T-cell (primary cell): Measurements from ENCODE around the gene ABITRAM. TPM values are rescaled to one million over a fixed set of nuclear protein-coding genes. Genes with fewer than 3 reads are reported as not detected.
"Not testable (repeated sequence)": the region's sequence is repeated elsewhere in the genome, so short reads cannot be mapped to it uniquely, and the experiment has no call there.

Experiments used
- ATAC-seq, 4 experiments: fragments of 200-7000 bp in 3 of 4; fragments of 150-1000 bp in 1 of 4; cut with Tn5 transposase; replicated peaks in 1 of 4; 1 replicate in 3 of 4; 2 replicates in 1 of 4; pipeline ENCODE4 v1.10.0; 2021; ENCODE audit warnings: moderate library complexity in 3 of 4, mild to moderate bottlenecking in 2 of 4, moderate number of reproducible peaks in 1 of 4
- CTCF ChIA-PET, 2 donors: fragments of 300-600 bp; sonication (Branson Sonifier 250); formaldehyde crosslinking; loops; one replicate each; lab custom pipeline; 2022; ENCODE audit warnings: antibody characterized with exemption in 2 of 2; lab: Charles Lee
- POLR2A ChIA-PET, 2 donors: fragments of 300-600 bp; sonication (Branson Sonifier 250); formaldehyde crosslinking; loops; one replicate each; lab custom pipeline; 2022; ENCODE audit warnings: antibody characterized with exemption in 2 of 2; lab: Charles Lee
- DNase-seq, 35 experiments: peaks; one replicate each; pipeline versions ENCODE4 v3.0.0 to v3.0.0-alpha.2; 2013 to 2023
- H3K27ac ChIP-seq: one replicate; pipeline ENCODE4 v1.5.1; 2013; ENCODE audit warnings: low read length
- H3K27me3 ChIP-seq, 2 experiments: replicated peaks in 1 of 2; 1 replicate in 1 of 2; 2 replicates in 1 of 2; pipeline versions ENCODE4 v1.6.1 to v1.7.0; 2013; ENCODE audit warnings: low read length in 1 of 2, mixed read lengths in 1 of 2; ENCODE audit not compliant: control insufficient read depth in 2 of 2, insufficient read depth in 2 of 2; ENCODE audit errors: extremely low read depth in 1 of 2
- H3K36me3 ChIP-seq, 2 donors: 1 replicate in 1 of 2; 2 replicates in 1 of 2; pipeline versions ENCODE4 v1.6.1 to v1.7.0; 2013; ENCODE audit warnings: low read length in 1 of 2; ENCODE audit not compliant: control insufficient read depth in 2 of 2, insufficient read depth in 1 of 2; ENCODE audit errors: extremely low read depth in 1 of 2
- H3K4me1 ChIP-seq, 2 experiments: 1 replicate in 1 of 2; 2 replicates in 1 of 2; pipeline versions ENCODE4 v1.6.1 to v1.7.0; 2013; ENCODE audit warnings: low read length in 2 of 2, mixed read lengths in 1 of 2; ENCODE audit not compliant: insufficient read depth in 2 of 2, control insufficient read depth in 1 of 2; ENCODE audit errors: extremely low read depth in 1 of 2
- H3K4me3 ChIP-seq, 2 donors: 1 replicate in 1 of 2; 2 replicates in 1 of 2; pipeline versions ENCODE4 v1.5.1 to v1.7.0; 2013; ENCODE audit warnings: mild to moderate bottlenecking in 2 of 2, low read length in 1 of 2, moderate library complexity in 1 of 2; ENCODE audit not compliant: control insufficient read depth in 1 of 2; ENCODE audit errors: extremely low read depth in 1 of 2
- H3K9me3 ChIP-seq: 2 replicates; pipeline ENCODE4 v1.7.0; 2013
- H3K27ac Mint-ChIP-seq, 2 donors: one replicate each; pipeline ENCODE4 v1.8.0; 2020 to 2021; ENCODE audit warnings: mild to moderate bottlenecking in 2 of 2, mixed read lengths in 2 of 2
- H3K27me3 Mint-ChIP-seq, 2 donors: one replicate each; pipeline ENCODE4 v1.8.0; 2021 to 2022; ENCODE audit warnings: mixed read lengths in 2 of 2
- H3K36me3 Mint-ChIP-seq: one replicate; pipeline ENCODE4 v1.8.0; 2021; ENCODE audit warnings: mixed read lengths
- H3K4me1 Mint-ChIP-seq, 3 donors: one replicate each; pipeline ENCODE4 v1.8.0; 2020 to 2022; ENCODE audit warnings: mixed read lengths in 3 of 3, mild to moderate bottlenecking in 1 of 3
- H3K4me3 Mint-ChIP-seq, 3 donors: one replicate each; pipeline ENCODE4 v1.8.0; 2020 to 2022; ENCODE audit warnings: mild to moderate bottlenecking in 3 of 3, mixed read lengths in 3 of 3, moderate library complexity in 3 of 3
- H3K9me3 Mint-ChIP-seq, 3 donors: one replicate each; pipeline ENCODE4 v1.8.0; 2020 to 2022; ENCODE audit warnings: mixed read lengths in 3 of 3
- WGBS: methylation state at CpG from one replicate; pipeline ENCODE4 v1.1.5; 2013; ENCODE audit warnings: missing lambda C conversion rate; ENCODE audit not compliant: insufficient coverage; 5-methylcytosine and 5-hydroxymethylcytosine counted together
- total RNA-seq, 35 experiments: library from RNA in 6 of 35; stranded (reverse) in 6 of 35; fragments of 120-200 nt in 1 of 35; gene quantifications; one replicate each; pipeline versions ENCODE4 v1.2.1 to v1.2.4 and lab custom pipeline; 2013 to 2026

Gene ABITRAM
- total RNA-seq, 5 donors from 2014 or later (not counting 1 experiment from before 2014, with no cell fraction given): 8.4 to 9.7 (median 8.9) TPM

GRCh38 chr9:108894225-108894997, 39.8 kb upstream of the ABITRAM start:
- no peak overlapping the region for H3K4me3 Mint-ChIP-seq
- no peak overlapping the region for H3K27ac Mint-ChIP-seq
- no peaks in the 10 kb centered on the region for H3K27me3 ChIP-seq
- H3K4me3 ChIP-seq: no peak overlapping the region
- ChIA-PET CTCF (no interaction called here), POLR2A (no interaction called here)
- no peaks in the 10 kb centered on the region for H3K4me1 ChIP-seq
- H3K36me3 ChIP-seq: peaks cover 10 to 88% of the 10 kb centered on the region in 2 donors
- no peaks in the 10 kb centered on the region for H3K9me3 ChIP-seq
- no peak overlapping the region for H3K27ac ChIP-seq
- ATAC-seq (no peak), DNase-seq (no peak)
- H3K4me1 Mint-ChIP-seq: no peaks in the 10 kb centered on the region
- no CpG with 5 or more reads among the region's 4 CpGs for WGBS
- H3K9me3 Mint-ChIP-seq: no peaks in the 10 kb centered on the region
- H3K36me3 Mint-ChIP-seq: peaks cover 75% of the 10 kb centered on the region
- H3K27me3 Mint-ChIP-seq: no peaks in the 10 kb centered on the region

GRCh38 chr9:108897324-108898096, 36.7 kb upstream of the ABITRAM start:
- H3K9me3 ChIP-seq: no peaks in the 10 kb centered on the region
- H3K4me1 ChIP-seq: no peaks in the 10 kb centered on the region
- CTCF ChIA-PET: interaction anchor here in 1 of 2 donors (0.6 kb wide), 1 partner anchor 61 kb away, joined by 5 read pairs; no protein-coding TSS in a partner anchor
- no peak overlapping the region for H3K4me3 ChIP-seq
- no peak for ATAC-seq
- Mint-ChIP-seq H3K27ac (no peak overlapping the region), H3K9me3 (no peaks in the 10 kb centered on the region), H3K4me3 (no peak overlapping the region), H3K27me3 (no peaks in the 10 kb centered on the region), H3K36me3 (peaks cover 74% of the 10 kb centered on the region), H3K4me1 (no peaks in the 10 kb centered on the region)
- WGBS: no CpG with 5 or more reads among the region's 2 CpGs
- no peak for DNase-seq
- POLR2A ChIA-PET: no interaction called here
- no peak overlapping the region for H3K27ac ChIP-seq
- H3K36me3 ChIP-seq: peaks cover 7 to 79% of the 10 kb centered on the region in 2 donors
- H3K27me3 ChIP-seq: no peaks in the 10 kb centered on the region

GRCh38 chr9:108899023-108899695, 35.0 kb upstream of the ABITRAM start:
- peaks cover 79% of the 10 kb centered on the region for H3K36me3 Mint-ChIP-seq
- H3K36me3 ChIP-seq: peaks cover 7 to 76% of the 10 kb centered on the region in 2 donors
- ChIA-PET CTCF (interaction anchor here (0.6 to 1.2 kb wide), 3 partner anchors 85 to 199 kb away, joined by 3 to 5 read pairs (median 4); no protein-coding TSS in a partner anchor), POLR2A (interaction anchor here in 1 of 2 donors (0.7 kb wide), 1 partner anchor 296 kb away, joined by 5 read pairs; no protein-coding TSS in a partner anchor)
- H3K4me3 Mint-ChIP-seq, H3K4me1 Mint-ChIP-seq, H3K27me3 Mint-ChIP-seq, DNase-seq, H3K9me3 Mint-ChIP-seq, ATAC-seq, H3K9me3 ChIP-seq, H3K27ac ChIP-seq, H3K27me3 ChIP-seq, H3K4me1 ChIP-seq, H3K27ac Mint-ChIP-seq, H3K4me3 ChIP-seq: not testable (repeated sequence)
- WGBS: 93% methylated on average over 3 of the region's 8 CpGs

DNA sequence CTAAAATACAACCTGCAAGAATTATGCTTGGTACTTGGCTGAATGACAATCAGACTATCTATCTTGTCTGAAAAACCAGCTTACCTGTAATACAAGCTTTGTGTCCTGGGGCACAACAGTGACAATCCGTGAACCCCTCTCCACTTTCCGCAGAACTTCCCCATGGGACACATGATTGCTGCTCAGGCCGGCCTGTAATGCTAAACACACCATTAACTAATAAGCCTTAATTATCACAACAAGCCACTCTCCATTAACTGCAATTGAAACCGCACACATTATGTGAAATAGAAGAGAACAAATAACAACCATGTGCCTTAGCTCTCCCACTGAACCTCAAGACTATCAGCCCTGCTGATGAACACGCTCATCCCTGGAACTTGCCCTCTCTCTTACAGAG, 34.0 kb upstream of the ABITRAM start:
- H3K4me3 ChIP-seq: no peak overlapping the region
- no peak overlapping the region for H3K27ac ChIP-seq
- no peak overlapping the region for H3K27ac Mint-ChIP-seq
- no peaks in the 10 kb centered on the region for H3K4me1 Mint-ChIP-seq
- POLR2A ChIA-PET: interaction anchor here in 1 of 2 donors (0.7 kb wide), 1 partner anchor 298 kb away, joined by 5 read pairs; no protein-coding TSS in a partner anchor
- CTCF ChIA-PET: interaction anchor here (0.6 to 1.2 kb wide), 3 partner anchors 84 to 198 kb away, joined by 3 to 5 read pairs (median 4); no protein-coding TSS in a partner anchor
- no peak for DNase-seq
- H3K4me3 Mint-ChIP-seq: no peak overlapping the region
- WGBS: 100% methylated on average over 3 of the region's 5 CpGs
- no peaks in the 10 kb centered on the region for H3K27me3 ChIP-seq
- H3K27me3 Mint-ChIP-seq: no peaks in the 10 kb centered on the region
- H3K9me3 ChIP-seq: no peaks in the 10 kb centered on the region
- no peaks in the 10 kb centered on the region for H3K9me3 Mint-ChIP-seq
- peaks cover 7 to 73% of the 10 kb centered on the region in 2 donors for H3K36me3 ChIP-seq
- H3K36me3 Mint-ChIP-seq: peaks cover 76% of the 10 kb centered on the region
- ATAC-seq: no peak
- no peaks in the 10 kb centered on the region for H3K4me1 ChIP-seq

DNA sequence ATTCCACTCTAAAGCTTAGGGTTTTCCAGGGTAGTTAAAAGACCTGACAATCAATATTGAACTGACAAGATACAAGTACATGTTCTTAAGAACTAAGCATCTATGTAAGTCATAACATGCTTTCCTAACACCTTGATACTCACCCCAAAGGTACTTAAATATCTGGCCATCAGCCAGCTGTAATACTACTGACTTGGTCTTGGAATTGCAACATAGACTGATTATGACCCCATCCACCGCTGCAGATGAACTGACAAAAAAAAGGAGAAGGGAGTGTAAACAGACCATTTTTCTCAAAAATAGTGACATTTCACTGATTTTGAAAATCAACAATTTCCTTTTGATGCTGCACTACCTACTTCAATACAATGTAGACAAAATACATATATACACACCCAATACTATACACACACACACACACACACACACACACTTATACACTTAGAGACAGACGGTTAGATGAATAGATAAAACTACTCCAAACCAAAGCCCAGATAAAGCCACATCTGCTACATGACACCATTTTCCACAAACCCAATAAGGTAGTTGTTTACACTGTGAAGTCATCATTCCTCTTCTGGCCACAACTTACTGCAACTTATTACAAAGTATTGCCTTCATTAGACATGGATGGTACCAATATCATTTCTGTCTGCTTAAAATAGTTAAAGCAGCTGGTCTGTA, 30.6 kb upstream of the ABITRAM start:
- Histone ChIP-seq H3K36me3 (peaks cover 3 to 77% of the 10 kb centered on the region in 2 donors), H3K4me3 (no peak overlapping the region), H3K27ac (no peak overlapping the region), H3K4me1 (no peaks in the 10 kb centered on the region), H3K27me3 (no peaks in the 10 kb centered on the region), H3K9me3 (no peaks in the 10 kb centered on the region)
- no peak for ATAC-seq
- peak overlapping the region in 1 of 2 donors; percentile 1 for H3K27ac Mint-ChIP-seq
- no peak for DNase-seq
- H3K9me3 Mint-ChIP-seq: no peaks in the 10 kb centered on the region
- CTCF ChIA-PET: no interaction called here
- no peak overlapping the region for H3K4me3 Mint-ChIP-seq
- H3K36me3 Mint-ChIP-seq: peaks cover 71% of the 10 kb centered on the region
- no peaks in the 10 kb centered on the region for H3K4me1 Mint-ChIP-seq
- WGBS: 100% methylated on average over 1 of the region's 2 CpGs
- no peaks in the 10 kb centered on the region for H3K27me3 Mint-ChIP-seq
- POLR2A ChIA-PET: no interaction called here
